Gastrocnemius medialis (tissue), 4 donors: ENCODE measurements around the gene WDR7. TPM values are rescaled to one million over a fixed set of nuclear protein-coding genes. Genes with fewer than 3 reads are reported as not detected.

Experiments used
- ATAC-seq, 2 donors: fragments of 150-250 bp; one replicate each; pipeline ENCODE4 v1.9.1; 2016
- DNase-seq, 2 donors: peaks; one replicate each; pipeline ENCODE4 v3.0.0-alpha.2; 2019
- H3K27ac ChIP-seq, 4 donors: fragments of 200-600 bp; sonication (generic); 1 replicate in 1 of 4; 2 replicates in 3 of 4; pipeline ENCODE4 v1.5.1; 2016 to 2018; ENCODE audit warnings: mild to moderate bottlenecking in 2 of 4, moderate library complexity in 1 of 4
- H3K27me3 ChIP-seq, 3 donors: fragments of 200-600 bp; sonication (generic) in 2 of 3; 1 replicate in 1 of 3; 2 replicates in 2 of 3; pipeline versions ENCODE4 v1.5.1 to v1.6.0; 2016 to 2019; ENCODE audit warnings: mild to moderate bottlenecking in 1 of 3, moderate library complexity in 1 of 3
- H3K36me3 ChIP-seq, 2 donors: fragments of 200-600 bp; sonication (generic) in 1 of 2; one replicate each; pipeline ENCODE4 v1.5.1; 2017 to 2018
- H3K4me1 ChIP-seq, 2 donors: fragments of 200-600 bp; sonication (generic) in 1 of 2; one replicate each; pipeline ENCODE4 v1.5.1; 2016 to 2017; ENCODE audit warnings: mild to moderate bottlenecking in 2 of 2
- H3K4me3 ChIP-seq, 4 donors: fragments of 200-600 bp; sonication (generic) in 3 of 4; 1 replicate in 1 of 4; 2 replicates in 3 of 4; pipeline ENCODE4 v1.5.1; 2016 to 2019; ENCODE audit warnings: mild to moderate bottlenecking in 2 of 4
- H3K9me3 ChIP-seq, 3 donors: fragments of 200-600 bp; sonication (generic) in 2 of 3; 1 replicate in 1 of 3; 2 replicates in 2 of 3; pipeline ENCODE4 v1.5.1; 2016 to 2019
- POLR2A ChIP-seq, 2 donors: fragments of 450-650 bp; IDR thresholded peaks; one replicate each; pipeline ENCODE4 v1.6.1; 2017; ENCODE audit warnings: antibody characterized with exemption in 2 of 2, mild to moderate bottlenecking in 2 of 2, moderate library complexity in 2 of 2
- in situ Hi-C, 4 donors: fragments of 200-750 bp; cut with MboI; loops; one replicate each; pipeline versions ENCODE4 v1.15.0 to v1.8.0; 2017; ENCODE audit warnings: low sequenced_read_pairs in 4 of 4
- intact Hi-C: fragments of 100-400 bp; cut with DNase I; formaldehyde crosslinking; loops from one replicate; pipeline ENCODE4 v1.15.1; 2023; ENCODE audit warnings: low total_unique reads
- total RNA-seq, 4 donors: library from RNA; depleted of rRNA; stranded (reverse); fragments of >200 nt; gene quantifications; one replicate each; pipeline versions ENCODE4 v1.1.0 to v1.2.3, GENCODE V29; 2016
- TF ChIP-seq, protein P1 (sequence below), 5 experiments: fragments of 450-650 bp in 3 of 5; fragments of 200-600 bp in 2 of 5; sonication (generic) in 2 of 5; IDR thresholded peaks in 4 of 5; conservative IDR thresholded peaks in 1 of 5; 1 replicate in 4 of 5; 2 replicates in 1 of 5; pipeline ENCODE4 v1.5.1; 2016 to 2019; ENCODE audit warnings: antibody characterized with exemption in 5 of 5, mild to moderate bottlenecking in 3 of 5, moderate library complexity in 3 of 5

Gene WDR7
- total RNA-seq, 4 donors from 2014 or later: 20.5 to 24.2 (median 21.8) TPM

DNA sequence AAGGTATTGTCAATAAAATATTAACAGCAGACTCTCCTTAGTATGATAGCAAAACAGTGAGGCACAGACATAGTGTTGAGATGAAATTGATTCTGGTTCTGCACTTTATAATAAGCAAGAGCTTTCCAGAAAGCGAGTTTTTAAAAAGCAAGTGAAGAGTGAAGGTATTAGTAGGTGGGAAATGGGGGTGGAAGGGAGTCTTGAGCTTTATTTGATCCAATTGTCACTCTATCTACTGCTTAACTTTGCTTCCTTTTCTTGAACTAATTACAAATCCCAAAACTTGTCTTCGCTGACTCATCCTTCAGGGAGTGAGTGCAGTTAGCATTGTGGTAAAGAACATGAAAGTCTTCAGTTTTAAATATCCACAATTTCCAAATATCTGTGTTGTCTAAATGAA, 375.2 kb downstream of the WDR7 start:
- Histone ChIP-seq H3K36me3 (peaks cover 0 to 27% of the 10 kb centered on the region in 2 donors), H3K27me3 (no peaks in the 10 kb centered on the region), H3K4me1 (no peaks in the 10 kb centered on the region), H3K9me3 (no peaks in the 10 kb centered on the region), H3K27ac (no peak overlapping the region), H3K4me3 (no peak overlapping the region)
- DNase-seq (no peak), ATAC-seq (no peak)
- in situ Hi-C loops (no loop called here), intact Hi-C loops (no loop called here)
- no peak for TF ChIP-seq POLR2A (IDR thresholded peaks at IDR 0.05)

- in situ Hi-C loops: no loop called here
These were observed 376.1 kb downstream of the WDR7 start for GRCh38 chr18:57027190-57027708.

DNA sequence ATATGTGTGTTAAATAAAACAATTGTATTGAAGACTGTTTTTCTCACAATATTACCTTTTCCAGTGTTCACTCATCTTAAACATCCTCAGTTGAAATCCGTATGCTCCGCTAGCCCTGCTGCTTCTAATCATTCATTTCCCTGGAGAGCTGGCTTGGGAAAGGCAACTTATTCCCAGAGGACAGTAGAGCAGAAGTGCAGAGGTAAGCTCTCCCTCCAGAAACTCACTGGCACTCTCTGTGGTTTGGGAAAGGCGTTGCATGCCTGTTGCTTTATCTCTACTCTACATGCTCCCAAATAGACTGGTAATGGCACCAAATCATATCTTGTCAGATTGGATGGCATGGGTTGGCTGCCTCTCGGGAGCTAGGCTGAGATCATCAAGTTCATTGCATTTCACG, 378.6 kb downstream of the WDR7 start:
- no peak for ATAC-seq
- no peak for TF ChIP-seq POLR2A (IDR thresholded peaks at IDR 0.05)
- TF ChIP-seq, protein P1, sequence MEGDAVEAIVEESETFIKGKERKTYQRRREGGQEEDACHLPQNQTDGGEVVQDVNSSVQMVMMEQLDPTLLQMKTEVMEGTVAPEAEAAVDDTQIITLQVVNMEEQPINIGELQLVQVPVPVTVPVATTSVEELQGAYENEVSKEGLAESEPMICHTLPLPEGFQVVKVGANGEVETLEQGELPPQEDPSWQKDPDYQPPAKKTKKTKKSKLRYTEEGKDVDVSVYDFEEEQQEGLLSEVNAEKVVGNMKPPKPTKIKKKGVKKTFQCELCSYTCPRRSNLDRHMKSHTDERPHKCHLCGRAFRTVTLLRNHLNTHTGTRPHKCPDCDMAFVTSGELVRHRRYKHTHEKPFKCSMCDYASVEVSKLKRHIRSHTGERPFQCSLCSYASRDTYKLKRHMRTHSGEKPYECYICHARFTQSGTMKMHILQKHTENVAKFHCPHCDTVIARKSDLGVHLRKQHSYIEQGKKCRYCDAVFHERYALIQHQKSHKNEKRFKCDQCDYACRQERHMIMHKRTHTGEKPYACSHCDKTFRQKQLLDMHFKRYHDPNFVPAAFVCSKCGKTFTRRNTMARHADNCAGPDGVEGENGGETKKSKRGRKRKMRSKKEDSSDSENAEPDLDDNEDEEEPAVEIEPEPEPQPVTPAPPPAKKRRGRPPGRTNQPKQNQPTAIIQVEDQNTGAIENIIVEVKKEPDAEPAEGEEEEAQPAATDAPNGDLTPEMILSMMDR (IDR thresholded peaks at IDR 0.05 in 4 of 5, conservative IDR thresholded peaks at IDR 0.05 in 1 of 5): no peak
- in situ Hi-C loops: no loop called here
- DNase-seq: no peak
- Histone ChIP-seq H3K27ac (no peak overlapping the region), H3K4me1 (no peaks in the 10 kb centered on the region), H3K4me3 (no peak overlapping the region), H3K27me3 (no peaks in the 10 kb centered on the region), H3K9me3 (no peaks in the 10 kb centered on the region), H3K36me3 (peaks cover 0 to 27% of the 10 kb centered on the region in 2 donors)
- intact Hi-C loops: no loop called here

More at GRCh38 chr18:57027190-57027708, 376.1 kb downstream of the WDR7 start:
- Histone ChIP-seq H3K27me3 (no peaks in the 10 kb centered on the region), H3K9me3 (no peaks in the 10 kb centered on the region), H3K27ac (no peak overlapping the region), H3K4me3 (no peak overlapping the region), H3K36me3 (peaks cover 0 to 27% of the 10 kb centered on the region in 2 donors), H3K4me1 (no peaks in the 10 kb centered on the region)
- ATAC-seq (no peak), DNase-seq (no peak)
- intact Hi-C loops: no loop called here
- TF ChIP-seq, protein P1 (IDR thresholded peaks at IDR 0.05 in 4 of 5, conservative IDR thresholded peaks at IDR 0.05 in 1 of 5): no peak
- no peak for TF ChIP-seq POLR2A (IDR thresholded peaks at IDR 0.05)

DNA sequence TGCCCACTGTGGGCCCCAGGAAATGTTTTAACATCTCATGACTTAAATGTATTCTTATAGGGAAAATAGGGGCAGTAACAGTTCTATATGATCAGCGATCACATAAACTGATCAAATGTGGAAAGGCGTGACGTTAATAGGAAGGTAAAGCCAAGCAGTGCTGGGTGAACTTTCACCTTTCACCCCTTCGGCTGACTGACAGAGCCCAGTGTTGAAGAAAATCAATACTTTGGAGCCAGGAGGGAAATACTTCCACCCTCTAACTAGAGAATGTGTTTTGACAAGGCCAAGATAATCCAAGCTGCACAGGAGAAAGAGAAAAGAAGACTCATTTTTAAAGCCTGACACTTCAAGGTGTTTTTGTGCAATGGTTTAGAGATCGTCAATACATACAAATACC, 379.3 kb downstream of the WDR7 start:
- H3K4me1 ChIP-seq: no peaks in the 10 kb centered on the region
- DNase-seq (no peak), ATAC-seq (no peak)
- in situ Hi-C loops (no loop called here), intact Hi-C loops (no loop called here)
- TF ChIP-seq POLR2A (IDR thresholded peaks at IDR 0.05): no peak
- TF ChIP-seq, protein P1 (IDR thresholded peaks at IDR 0.05 in 4 of 5, conservative IDR thresholded peaks at IDR 0.05 in 1 of 5): no peak
- no peak overlapping the region for H3K4me3 ChIP-seq
- no peaks in the 10 kb centered on the region for H3K27me3 ChIP-seq
- H3K9me3 ChIP-seq: no peaks in the 10 kb centered on the region
- no peak overlapping the region for H3K27ac ChIP-seq
- peaks cover 0 to 27% of the 10 kb centered on the region in 2 donors for H3K36me3 ChIP-seq

- no peaks in the 10 kb centered on the region for H3K4me1 ChIP-seq
- intact Hi-C loops (no loop called here), in situ Hi-C loops (no loop called here)
- DNase-seq (no peak), ATAC-seq (no peak)
- no peaks in the 10 kb centered on the region for H3K36me3 ChIP-seq
- no peak overlapping the region for H3K4me3 ChIP-seq
- H3K9me3 ChIP-seq: no peaks in the 10 kb centered on the region
- TF ChIP-seq POLR2A (IDR thresholded peaks at IDR 0.05): no peak
- TF ChIP-seq, protein P1 (IDR thresholded peaks at IDR 0.05 in 4 of 5, conservative IDR thresholded peaks at IDR 0.05 in 1 of 5): no peak
- no peaks in the 10 kb centered on the region for H3K27me3 ChIP-seq
- H3K27ac ChIP-seq: no peak overlapping the region
These were observed 384.4 kb downstream of the WDR7 start for GRCh38 chr18:57035590-57035989.
